GM06990 (cell line): ENCODE measurements around the gene ADARB2.

Experiments
- DNase-seq: peaks from one replicate; pipeline ENCODE4 v3.0.0-alpha.2; 2011; ENCODE audit not compliant: insufficient read length; ENCODE audit errors: extremely low read depth
- H3K27me3 ChIP-seq: replicated peaks from 2 replicates; pipeline ENCODE4 v1.6.0; 2011; ENCODE audit warnings: low read length; ENCODE audit not compliant: control insufficient read depth, insufficient read depth
- H3K36me3 ChIP-seq: 2 replicates; pipeline ENCODE4 v1.5.1; 2011; ENCODE audit warnings: low read length; ENCODE audit not compliant: control insufficient read depth, insufficient read depth
- H3K4me3 ChIP-seq: replicated peaks from 2 replicates; pipeline ENCODE4 v1.5.1; 2011; ENCODE audit warnings: low read depth, mild to moderate bottlenecking, control low read depth, low read length
- TF ChIP-seq, protein P1 (sequence below): IDR thresholded peaks from 2 replicates; pipeline ENCODE4 v1.5.1; 2011; ENCODE audit warnings: low read length, control low read depth, mild to moderate bottlenecking, inconsistent platforms; ENCODE audit not compliant: insufficient read depth, poor library complexity, severe bottlenecking

ADARB2 gene

GRCh38 chr10:1549591-1550290 lies 187.6 kb downstream of the ADARB2 start:
- TF ChIP-seq, protein P1, sequence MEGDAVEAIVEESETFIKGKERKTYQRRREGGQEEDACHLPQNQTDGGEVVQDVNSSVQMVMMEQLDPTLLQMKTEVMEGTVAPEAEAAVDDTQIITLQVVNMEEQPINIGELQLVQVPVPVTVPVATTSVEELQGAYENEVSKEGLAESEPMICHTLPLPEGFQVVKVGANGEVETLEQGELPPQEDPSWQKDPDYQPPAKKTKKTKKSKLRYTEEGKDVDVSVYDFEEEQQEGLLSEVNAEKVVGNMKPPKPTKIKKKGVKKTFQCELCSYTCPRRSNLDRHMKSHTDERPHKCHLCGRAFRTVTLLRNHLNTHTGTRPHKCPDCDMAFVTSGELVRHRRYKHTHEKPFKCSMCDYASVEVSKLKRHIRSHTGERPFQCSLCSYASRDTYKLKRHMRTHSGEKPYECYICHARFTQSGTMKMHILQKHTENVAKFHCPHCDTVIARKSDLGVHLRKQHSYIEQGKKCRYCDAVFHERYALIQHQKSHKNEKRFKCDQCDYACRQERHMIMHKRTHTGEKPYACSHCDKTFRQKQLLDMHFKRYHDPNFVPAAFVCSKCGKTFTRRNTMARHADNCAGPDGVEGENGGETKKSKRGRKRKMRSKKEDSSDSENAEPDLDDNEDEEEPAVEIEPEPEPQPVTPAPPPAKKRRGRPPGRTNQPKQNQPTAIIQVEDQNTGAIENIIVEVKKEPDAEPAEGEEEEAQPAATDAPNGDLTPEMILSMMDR = no peak
- Histone ChIP-seq H3K36me3 (no peaks in the 10 kb centered on the region; the same call in 1 of the 2 replicates), H3K27me3 (no peaks in the 10 kb centered on the region), H3K4me3 (no peak overlapping the region)
- DNase-seq = no peak

GRCh38 chr10:1548596-1548995 lies 188.7 kb downstream of the ADARB2 start:
- DNase-seq = no peak
- Histone ChIP-seq H3K27me3 (no peaks in the 10 kb centered on the region), H3K36me3 (no peaks in the 10 kb centered on the region), H3K4me3 (no peak overlapping the region)
- TF ChIP-seq, protein P1 = no peak

- Histone ChIP-seq H3K4me3 (no peak overlapping the region), H3K27me3 (no peaks in the 10 kb centered on the region), H3K36me3 (no peaks in the 10 kb centered on the region)
- TF ChIP-seq, protein P1 = no peak
- DNase-seq = no peak
Observed at GRCh38 chr10:1548146-1548545, 189.2 kb downstream of the ADARB2 start.

DNA sequence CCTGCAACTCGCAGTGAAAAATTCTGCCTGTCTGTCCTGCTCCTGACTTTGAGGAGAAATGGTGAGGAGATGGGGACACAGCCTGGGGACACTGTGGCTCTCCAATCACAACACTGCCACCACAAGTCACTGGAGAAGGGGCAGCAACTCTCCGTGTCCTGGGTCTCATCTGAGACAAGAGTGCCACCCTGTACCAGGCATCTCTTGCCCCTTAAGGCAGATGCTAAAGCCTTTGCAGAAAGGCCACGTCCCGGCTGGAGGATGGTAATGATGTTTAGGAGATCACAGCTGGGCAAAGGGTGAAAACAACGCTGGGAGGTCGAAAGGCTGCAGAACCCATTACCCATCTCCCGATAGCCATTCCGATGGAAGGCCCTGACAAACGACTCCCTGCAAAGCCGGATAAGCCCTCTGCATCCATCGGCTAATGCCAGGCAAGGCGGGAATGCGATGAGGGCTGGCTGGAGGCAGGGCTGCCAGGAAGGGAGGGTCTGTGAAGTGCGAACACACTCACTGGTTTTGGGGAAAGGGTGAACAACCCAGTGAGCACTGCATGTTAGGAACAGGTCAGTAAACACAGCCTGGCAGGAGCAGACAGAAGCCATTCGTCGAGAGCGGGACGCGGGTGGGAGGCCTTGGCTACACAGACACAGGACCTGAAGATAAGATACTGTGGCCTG lies 190.8 kb downstream of the ADARB2 start:
- TF ChIP-seq, protein P1 = no peak
- Histone ChIP-seq H3K36me3 (no peaks in the 10 kb centered on the region; the same call in 1 of the 2 replicates), H3K4me3 (no peak overlapping the region), H3K27me3 (no peaks in the 10 kb centered on the region)
- DNase-seq = no peak

DNA sequence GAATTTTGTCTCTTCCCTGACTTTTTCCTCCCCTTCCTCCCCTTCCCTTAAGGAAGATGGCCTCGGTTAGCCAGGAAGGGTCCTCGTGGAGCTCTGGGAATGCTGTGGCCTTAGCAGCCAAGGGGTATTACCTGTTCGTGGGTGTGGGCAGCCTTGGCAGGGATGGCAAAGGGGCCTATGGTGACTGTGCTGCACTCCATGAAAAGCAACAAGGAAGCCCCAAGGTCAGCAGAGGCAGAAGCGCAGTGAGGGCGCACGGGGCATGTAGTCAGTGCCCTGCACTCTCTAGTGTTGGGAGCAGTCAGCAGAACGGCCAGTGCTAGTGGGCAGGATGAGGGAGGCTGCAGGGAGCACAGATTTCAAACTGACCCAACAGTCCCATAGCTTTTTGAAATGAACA lies 191.8 kb downstream of the ADARB2 start:
- H3K4me3 ChIP-seq = no peak overlapping the region
- no peak for DNase-seq
- H3K27me3 ChIP-seq = no peaks in the 10 kb centered on the region
- H3K36me3 ChIP-seq = no peaks in the 10 kb centered on the region; the same call in 1 of the 2 replicates
- TF ChIP-seq, protein P1 = no peak
